ENCODE results near the gene STXBP5L.
"Not testable (repeated sequence)": the region's sequence is repeated elsewhere in the genome, so short reads cannot be mapped to it uniquely, and the experiment has no call there.

The STXBP5L gene

DNA sequence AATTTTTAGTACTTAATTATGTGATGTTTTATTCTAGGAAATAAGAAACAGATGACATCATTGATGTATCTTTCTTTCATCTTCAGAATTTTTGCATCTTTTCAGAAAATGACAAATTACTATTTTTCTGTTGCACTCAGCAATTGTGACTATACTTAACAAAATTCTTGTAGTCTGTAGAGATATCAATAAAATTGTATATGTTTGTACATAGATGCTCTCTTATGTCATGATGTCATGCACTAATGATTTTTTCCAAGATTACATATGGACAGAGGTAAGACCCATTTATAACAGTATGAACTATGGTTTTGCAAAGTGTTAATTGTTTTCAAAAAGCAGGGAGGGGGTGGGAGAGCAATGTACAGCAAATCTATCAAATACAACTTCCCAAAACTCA lies 516.5 kb downstream of the STXBP5L start:
- DNase-seq (ENCODE audit: low spot score): no peak
- TF ChIP-seq, protein P1, sequence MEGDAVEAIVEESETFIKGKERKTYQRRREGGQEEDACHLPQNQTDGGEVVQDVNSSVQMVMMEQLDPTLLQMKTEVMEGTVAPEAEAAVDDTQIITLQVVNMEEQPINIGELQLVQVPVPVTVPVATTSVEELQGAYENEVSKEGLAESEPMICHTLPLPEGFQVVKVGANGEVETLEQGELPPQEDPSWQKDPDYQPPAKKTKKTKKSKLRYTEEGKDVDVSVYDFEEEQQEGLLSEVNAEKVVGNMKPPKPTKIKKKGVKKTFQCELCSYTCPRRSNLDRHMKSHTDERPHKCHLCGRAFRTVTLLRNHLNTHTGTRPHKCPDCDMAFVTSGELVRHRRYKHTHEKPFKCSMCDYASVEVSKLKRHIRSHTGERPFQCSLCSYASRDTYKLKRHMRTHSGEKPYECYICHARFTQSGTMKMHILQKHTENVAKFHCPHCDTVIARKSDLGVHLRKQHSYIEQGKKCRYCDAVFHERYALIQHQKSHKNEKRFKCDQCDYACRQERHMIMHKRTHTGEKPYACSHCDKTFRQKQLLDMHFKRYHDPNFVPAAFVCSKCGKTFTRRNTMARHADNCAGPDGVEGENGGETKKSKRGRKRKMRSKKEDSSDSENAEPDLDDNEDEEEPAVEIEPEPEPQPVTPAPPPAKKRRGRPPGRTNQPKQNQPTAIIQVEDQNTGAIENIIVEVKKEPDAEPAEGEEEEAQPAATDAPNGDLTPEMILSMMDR (IDR thresholded peaks at IDR 0.05): no peak

DNA sequence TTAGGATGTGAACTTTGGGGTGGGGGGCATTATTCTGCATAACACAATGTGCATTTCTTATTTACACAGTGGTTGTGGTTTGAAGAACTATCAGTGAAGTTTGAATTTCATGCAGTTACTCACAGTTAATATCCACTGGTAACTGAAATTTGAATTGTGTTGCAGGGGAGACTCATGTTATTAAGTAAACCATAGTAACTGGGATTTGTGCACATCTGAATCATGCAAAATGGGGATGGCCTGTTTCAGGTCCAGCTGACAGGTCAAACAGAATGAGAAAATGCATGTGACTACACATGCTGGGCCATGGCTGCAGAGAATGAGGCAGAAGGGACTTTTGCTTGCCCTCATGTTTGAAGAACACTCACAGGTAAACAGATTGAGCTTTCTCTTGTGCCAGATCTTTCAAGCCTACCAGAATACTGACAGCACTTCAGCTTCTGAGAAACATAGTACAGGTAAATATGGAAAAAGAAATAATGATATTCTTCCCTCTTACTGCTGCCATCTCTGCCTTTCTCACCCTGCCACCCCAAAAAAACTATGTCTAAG lies 522.7 kb downstream of the STXBP5L start:
- Histone ChIP-seq H3K27ac (no peak overlapping the region), H3K4me3 (no peak overlapping the region)
- no peak for DNase-seq (ENCODE audit: low spot score)
- TF ChIP-seq, protein P1 (IDR thresholded peaks at IDR 0.05): no peak

More for the DNA sequence above, 516.5 kb downstream of the STXBP5L start:
- no peak overlapping the region for H3K27ac ChIP-seq
- H3K4me3 ChIP-seq: no peak overlapping the region

- Histone ChIP-seq H3K27ac (no peak overlapping the region), H3K4me3 (peak overlapping the region; percentile 64)
- DNase-seq (ENCODE audit: low spot score): no peak
- TF ChIP-seq, protein P1 (IDR thresholded peaks at IDR 0.05): no peak
Observed at GRCh38 chr3:121431726-121432517, 523.9 kb downstream of the STXBP5L start.

DNA sequence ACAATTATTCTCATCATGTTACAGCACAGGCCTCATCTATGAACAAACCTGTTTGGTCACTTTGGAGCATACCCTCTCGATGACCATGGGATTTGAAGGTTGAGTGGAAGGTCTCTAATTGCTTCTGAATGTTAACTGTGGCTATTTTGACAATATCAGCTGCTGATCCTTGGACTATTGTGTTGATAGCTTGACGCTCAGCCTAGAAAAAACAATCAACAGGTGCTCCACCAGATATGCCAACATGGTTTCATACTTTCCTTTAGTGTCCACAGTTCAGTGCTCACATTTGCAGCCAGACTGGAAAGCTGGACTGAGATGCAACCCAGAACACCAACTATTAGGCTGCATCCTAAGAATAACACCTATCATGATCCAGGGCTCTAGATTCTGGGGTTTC lies 528.1 kb downstream of the STXBP5L start:
- no peak for DNase-seq (ENCODE audit: low spot score)
- Histone ChIP-seq H3K27ac (no peak overlapping the region), H3K4me3 (no peak overlapping the region)
- TF ChIP-seq, protein P1 (IDR thresholded peaks at IDR 0.05): no peak

- no peak overlapping the region for H3K4me3 ChIP-seq
- no peak for DNase-seq (ENCODE audit: low spot score)
- TF ChIP-seq, protein P1 (IDR thresholded peaks at IDR 0.05): no peak
- H3K27ac ChIP-seq: no peak overlapping the region
Observed at GRCh38 chr3:121436641-121437040, 528.6 kb downstream of the STXBP5L start.

- TF ChIP-seq, protein P1 (IDR thresholded peaks at IDR 0.05): no peak
- no peak overlapping the region for H3K4me3 ChIP-seq
- no peak for DNase-seq (ENCODE audit: low spot score)
- no peak overlapping the region for H3K27ac ChIP-seq
Observed at GRCh38 chr3:121443456-121443855, 535.5 kb downstream of the STXBP5L start.

DNA sequence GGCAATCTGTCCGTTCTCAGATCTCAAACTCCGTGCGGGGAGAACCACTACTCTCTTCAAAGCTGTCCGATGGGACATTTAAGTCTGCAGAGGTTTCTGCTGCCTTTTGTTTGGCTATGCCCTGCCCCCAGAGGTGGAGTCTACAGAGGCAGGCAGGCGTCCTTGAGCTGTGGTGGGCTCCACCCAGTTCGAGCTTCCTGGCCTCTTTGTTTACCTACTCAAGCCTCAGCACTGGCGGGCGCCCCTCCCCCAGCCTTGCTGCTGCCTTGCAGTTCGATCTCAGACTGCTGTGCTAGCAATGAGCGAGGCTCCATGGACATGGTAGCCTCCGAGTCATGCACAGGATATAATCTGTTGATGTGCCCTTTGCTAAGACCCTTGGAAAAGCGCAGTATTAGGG lies 543.7 kb downstream of the STXBP5L start:
- H3K27ac ChIP-seq; H3K4me3 ChIP-seq; DNase-seq (ENCODE audit: low spot score): not testable (repeated sequence)
